GM13976 (cell line): ENCODE data around the gene NOS1.

ENCODE experiments used
- DNase-seq: peaks from one replicate; pipeline ENCODE4 v3.0.0; 2012; ENCODE audit warnings: low spot score
- CTCF ChIP-seq: IDR thresholded peaks from 2 replicates; pipeline ENCODE4 v1.5.1; 2012; ENCODE audit warnings: borderline replicate concordance, mild to moderate bottlenecking; ENCODE audit not compliant: insufficient read depth; ENCODE audit errors: extremely low read depth, missing control alignments, control extremely low read depth
- in situ Hi-C: fragments of 300-500 bp; cut with MboI; formaldehyde crosslinking; loops from one replicate; pipeline ENCODE4 v1.12.0; 2022; ENCODE audit warnings: low sequenced_read_pairs, mixed read lengths, inconsistent platforms; ENCODE audit not compliant: unreplicated experiment

Gene NOS1

GRCh38 chr12:117168976-117169375, 192.4 kb downstream of the NOS1 start:
- in situ Hi-C loops: no loop called here
- DNase-seq: no peak
- no peak for TF ChIP-seq CTCF

- no peak for DNase-seq
- in situ Hi-C loops: no loop called here
- no peak for TF ChIP-seq CTCF
These were observed 193.7 kb downstream of the NOS1 start for GRCh38 chr12:117167769-117168168.

- no peak for DNase-seq
- no peak for TF ChIP-seq CTCF
- in situ Hi-C loops: no loop called here
These were observed 195.3 kb downstream of the NOS1 start for GRCh38 chr12:117166107-117166506.

GRCh38 chr12:117165342-117165741, 196.1 kb downstream of the NOS1 start:
- no peak for TF ChIP-seq CTCF
- DNase-seq: no peak
- in situ Hi-C loops: no loop called here

- DNase-seq: no peak
- TF ChIP-seq CTCF: no peak
- in situ Hi-C loops: no loop called here
These were observed 198.8 kb downstream of the NOS1 start for GRCh38 chr12:117162633-117163032.

GRCh38 chr12:117162167-117162539, 199.3 kb downstream of the NOS1 start:
- in situ Hi-C loops: no loop called here
- TF ChIP-seq CTCF: no peak
- no peak for DNase-seq

GRCh38 chr12:117161460-117162166, 199.8 kb downstream of the NOS1 start:
- no peak for TF ChIP-seq CTCF
- in situ Hi-C loops: no loop called here
- DNase-seq: no peak
